ENCODE data around the gene AFAP1L2.

- TF ChIP-seq CTCF (IDR thresholded peaks at IDR 0.05; ENCODE audit: low read depth, low read length, poor library complexity, severe bottlenecking) (no peak), EZH2phosphoT487 (IDR thresholded peaks at IDR 0.05; ENCODE audit: borderline replicate concordance, low read length) (no peak)
Observed at GRCh38 chr10:114357515-114357996, 46.7 kb downstream of the AFAP1L2 start.
